K562 (cell line): Measurements from ENCODE around the gene NPAS3.

Experiments used
- EZH2 ChIP-seq: IDR thresholded peaks from 2 replicates; pipeline ENCODE4 v1.6.1; 2012; ENCODE audit warnings: low read depth, mild to moderate bottlenecking, inconsistent platforms, low read length, borderline replicate concordance
- GABPA ChIP-seq: fragments of 200-800 bp; sonication (Bioruptor generic); conservative IDR thresholded peaks from 2 replicates; pipeline ENCODE4 v1.6.1; 2016; ENCODE audit warnings: low read depth, missing genetic modification characterization, missing compliant biosample characterization
- HMG20B ChIP-seq: fragments of 250-450 bp; sonication (Bioruptor Pico); IDR thresholded peaks from 2 replicates; pipeline ENCODE4 v1.5.0; 2021; ENCODE audit warnings: mild to moderate bottlenecking
- HNRNPH1 ChIP-seq: fragments of 200-400 bp; formaldehyde crosslinking; optimal IDR thresholded peaks from 2 replicates; pipeline ENCODE3; 2017; ENCODE audit warnings: low read depth, mild to moderate bottlenecking, low read length, moderate library complexity
- KLF16 ChIP-seq: IDR thresholded peaks from 2 replicates; pipeline ENCODE4 v1.6.1; 2016; ENCODE audit warnings: antibody characterized with exemption
- POLR2A ChIP-seq: fragments of 450-650 bp; conservative IDR thresholded peaks from 2 replicates; pipeline ENCODE4 v1.6.1; 2016
- SPI1 ChIP-seq: IDR thresholded peaks from 2 replicates; pipeline ENCODE4 v1.6.1; 2011; ENCODE audit warnings: low read depth, low read length, control low read depth, borderline replicate concordance
- ZNF324 ChIP-seq: fragments of 250-450 bp; sonication (Bioruptor Pico); IDR thresholded peaks from 2 replicates; pipeline ENCODE4 v1.4.0; 2020; ENCODE audit warnings: mild to moderate bottlenecking
- ZSCAN29 ChIP-seq: fragments of 450-650 bp; IDR thresholded peaks from 2 replicates; pipeline ENCODE4 v1.6.1; 2017
- TF ChIP-seq, protein P1 (sequence below): sonication (generic); formaldehyde crosslinking; IDR thresholded peaks from 2 replicates; pipeline ENCODE4 v1.9.0; 2022; ENCODE audit warnings: mild to moderate bottlenecking, missing genetic modification reagents
- TF ChIP-seq, protein P2 (sequence below), 3 experiments: IDR thresholded peaks in 2 of 3; conservative IDR thresholded peaks in 1 of 3; 2 replicates each; pipeline ENCODE4 v1.5.1; 2011 to 2012; ENCODE audit warnings: low read length in 3 of 3, mild to moderate bottlenecking in 3 of 3, control low read depth in 2 of 3, improper control_type of control experiment in 1 of 3, inconsistent platforms in 1 of 3, low read depth in 1 of 3, mixed read lengths in 1 of 3, moderate library complexity in 1 of 3; ENCODE audit not compliant: insufficient read depth in 2 of 3

- TF ChIP-seq ZSCAN29 (no peak), HMG20B (CRISPR knock-in tag) (no peak), KLF16 (no peak), HNRNPH1 (no peak), POLR2A (no peak), GABPA (no peak), ZNF324 (CRISPR knock-in tag) (no peak), SPI1 (no peak), EZH2 (no peak)
- TF ChIP-seq, protein P1, sequence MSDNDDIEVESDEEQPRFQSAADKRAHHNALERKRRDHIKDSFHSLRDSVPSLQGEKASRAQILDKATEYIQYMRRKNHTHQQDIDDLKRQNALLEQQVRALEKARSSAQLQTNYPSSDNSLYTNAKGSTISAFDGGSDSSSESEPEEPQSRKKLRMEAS (CRISPR knock-in tag), result no peak
- TF ChIP-seq, protein P2, sequence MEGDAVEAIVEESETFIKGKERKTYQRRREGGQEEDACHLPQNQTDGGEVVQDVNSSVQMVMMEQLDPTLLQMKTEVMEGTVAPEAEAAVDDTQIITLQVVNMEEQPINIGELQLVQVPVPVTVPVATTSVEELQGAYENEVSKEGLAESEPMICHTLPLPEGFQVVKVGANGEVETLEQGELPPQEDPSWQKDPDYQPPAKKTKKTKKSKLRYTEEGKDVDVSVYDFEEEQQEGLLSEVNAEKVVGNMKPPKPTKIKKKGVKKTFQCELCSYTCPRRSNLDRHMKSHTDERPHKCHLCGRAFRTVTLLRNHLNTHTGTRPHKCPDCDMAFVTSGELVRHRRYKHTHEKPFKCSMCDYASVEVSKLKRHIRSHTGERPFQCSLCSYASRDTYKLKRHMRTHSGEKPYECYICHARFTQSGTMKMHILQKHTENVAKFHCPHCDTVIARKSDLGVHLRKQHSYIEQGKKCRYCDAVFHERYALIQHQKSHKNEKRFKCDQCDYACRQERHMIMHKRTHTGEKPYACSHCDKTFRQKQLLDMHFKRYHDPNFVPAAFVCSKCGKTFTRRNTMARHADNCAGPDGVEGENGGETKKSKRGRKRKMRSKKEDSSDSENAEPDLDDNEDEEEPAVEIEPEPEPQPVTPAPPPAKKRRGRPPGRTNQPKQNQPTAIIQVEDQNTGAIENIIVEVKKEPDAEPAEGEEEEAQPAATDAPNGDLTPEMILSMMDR (IDR thresholded peaks at IDR 0.05 in 2 of 3, conservative IDR thresholded peaks at IDR 0.05 in 1 of 3; ENCODE audit: insufficient read depth in 2 of 3, low read depth in 1 of 3, low read length in 3 of 3), result no peak
These were observed 704.1 kb downstream of the NPAS3 start for GRCh38 chr14:33642691-33643244.
